Glomerular endothelial cell (primary cell): Measurements from ENCODE around the gene SLC37A1. TPM values are rescaled to one million over a fixed set of nuclear protein-coding genes. Genes with fewer than 3 reads are reported as not detected.
"Not testable (repeated sequence)": the region's sequence is repeated elsewhere in the genome, so short reads cannot be mapped to it uniquely, and the experiment has no call there.

ENCODE experiments used
- DNase-seq: peaks from one replicate; pipeline ENCODE4 v3.0.0-alpha.2; 2011; ENCODE audit warnings: low read depth, low spot score; ENCODE audit errors: extremely low read depth
- total RNA-seq: library from RNA; depleted of rRNA; stranded (reverse); fragments of >200 nt; gene quantifications from 2 replicates; pipeline ENCODE4 v1.2.3, GENCODE V29; 2015

Gene SLC37A1
- total RNA-seq, result 13.6 and 26.8 TPM in 2 replicates

DNA sequence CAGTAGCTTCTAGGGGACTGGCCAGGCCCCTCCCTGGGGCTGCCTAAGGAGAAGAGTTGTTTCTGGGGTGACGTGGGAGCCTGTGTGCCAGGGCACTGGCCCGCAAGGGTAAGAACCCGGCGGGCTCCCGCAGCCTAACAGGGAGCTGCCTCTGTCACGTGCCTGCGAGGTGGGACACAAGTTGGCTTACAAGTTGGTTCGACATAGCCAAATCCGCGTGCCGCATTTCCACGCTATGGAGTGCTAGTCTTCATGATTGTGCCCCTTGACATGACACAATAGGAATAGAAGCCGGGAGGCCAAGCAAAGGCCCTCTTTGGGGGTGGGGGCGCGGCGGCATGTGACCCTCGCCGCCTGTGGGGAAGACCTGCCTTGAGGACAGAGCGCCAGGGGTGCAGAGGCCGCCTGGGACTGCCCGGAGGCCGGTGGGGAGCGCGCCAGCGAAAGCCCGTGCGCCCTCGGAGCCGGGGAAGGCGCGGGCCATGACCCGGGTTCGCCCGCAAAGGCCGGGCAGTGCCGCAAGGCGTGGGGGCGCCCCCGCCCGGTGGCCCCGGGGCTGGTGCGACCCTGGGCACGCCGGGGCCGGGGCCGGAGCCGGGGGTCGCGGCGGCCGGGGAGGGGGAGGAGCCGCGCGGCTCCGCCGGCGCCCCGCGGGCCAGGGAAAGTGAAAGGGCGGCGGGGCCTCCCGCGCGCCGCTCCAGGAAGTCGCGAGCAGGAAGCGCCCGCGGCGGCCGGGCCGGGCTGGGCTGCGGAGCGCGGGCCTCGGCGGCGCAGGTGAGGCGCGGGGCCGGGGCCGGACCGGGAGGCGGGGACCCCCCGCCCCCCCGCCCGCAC is at the start of gene SLC37A1:
TSS of gene SLC37A1 (plus strand) at position 702 of the 834 bp plus-strand sequence. CDS start 4,603 bp downstream, outside the sequence.
- no peak for DNase-seq

DNA sequence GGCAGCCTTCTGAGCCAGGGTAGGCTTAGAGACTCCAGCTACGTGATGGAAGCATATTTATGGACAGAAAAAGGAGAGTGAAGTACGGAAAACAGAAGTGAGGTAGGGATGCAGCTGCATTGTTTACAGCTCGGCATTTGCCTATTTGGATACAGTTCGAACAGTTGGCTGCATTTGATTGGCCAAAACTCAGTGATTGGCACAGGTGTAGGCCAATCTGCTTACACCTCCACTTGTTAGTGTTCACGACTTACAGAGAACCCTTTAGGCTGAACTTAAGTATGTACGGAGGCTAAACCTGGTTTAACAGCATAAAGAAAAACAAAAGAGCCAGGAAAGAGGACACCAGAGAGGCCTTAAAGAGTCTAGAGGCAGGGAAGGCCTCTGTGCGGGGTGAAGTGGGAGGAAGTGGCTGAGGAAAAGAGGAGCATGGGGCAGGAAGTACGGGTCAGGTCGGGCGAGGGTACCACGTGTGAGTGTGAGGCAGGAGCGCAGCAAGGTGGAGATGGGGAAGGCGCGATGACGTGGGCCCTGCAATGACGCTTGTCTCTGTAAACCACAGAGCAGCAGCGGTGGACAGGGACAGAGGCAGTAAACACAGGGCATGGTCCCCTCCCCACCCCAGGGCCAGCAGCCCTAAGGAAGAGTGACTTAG is 49.7 kb upstream of the SLC37A1 start:
- DNase-seq, result peak; percentile 66

DNA sequence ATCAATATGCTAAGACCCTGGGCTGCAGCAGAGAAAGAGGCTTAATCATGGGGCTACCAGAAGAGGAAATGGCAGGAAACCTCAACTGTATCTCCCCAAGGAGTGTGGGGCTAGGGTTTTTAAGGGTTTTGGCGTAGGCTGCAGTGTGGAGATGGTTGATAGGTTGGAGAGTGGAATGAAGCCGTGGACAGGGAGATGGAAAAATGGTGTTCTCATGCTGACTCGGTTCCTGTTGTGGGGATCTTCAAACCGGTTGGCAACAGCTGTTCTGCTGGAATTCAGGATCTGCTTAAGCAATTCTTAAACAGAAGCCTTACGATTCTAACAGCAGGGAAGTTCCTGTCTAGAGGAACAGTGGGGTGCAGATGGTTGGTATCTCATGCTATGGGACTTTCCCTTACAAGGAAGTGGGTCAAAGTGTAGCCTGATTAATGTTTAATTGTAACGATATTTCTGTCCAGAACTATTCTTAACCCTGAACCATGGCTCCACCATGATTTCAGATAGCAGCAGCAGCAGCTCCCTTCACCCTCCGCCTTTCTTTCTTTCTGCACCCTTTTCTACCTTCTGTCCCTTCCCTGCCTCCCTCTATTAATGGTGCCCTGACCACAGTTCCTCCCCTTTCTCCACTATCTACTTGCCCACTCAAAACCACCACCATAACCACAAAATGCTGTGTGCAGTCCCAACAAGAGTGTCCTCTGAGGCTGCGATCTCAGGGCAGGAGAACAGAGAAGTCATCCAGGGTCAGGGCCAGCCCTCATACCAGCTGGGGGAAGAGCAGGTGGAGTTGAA is 48.4 kb upstream of the SLC37A1 start:
- no peak for DNase-seq

DNA sequence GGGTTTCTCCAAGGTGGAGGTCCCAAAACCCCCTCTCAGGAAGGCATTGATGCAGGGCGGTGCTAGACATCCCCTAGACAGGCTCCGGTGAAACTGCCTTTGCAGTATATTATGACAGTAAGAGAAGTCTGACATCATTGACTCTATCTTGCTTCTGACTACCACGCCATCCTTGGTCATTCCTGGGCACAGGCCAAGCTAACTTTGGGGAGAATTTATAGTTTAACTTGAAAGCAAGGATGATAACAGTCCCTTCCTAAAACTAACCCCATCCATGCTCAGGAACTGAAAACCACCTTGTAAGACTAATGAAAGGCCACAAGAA is 47.9 kb upstream of the SLC37A1 start:
- no peak for DNase-seq

DNA sequence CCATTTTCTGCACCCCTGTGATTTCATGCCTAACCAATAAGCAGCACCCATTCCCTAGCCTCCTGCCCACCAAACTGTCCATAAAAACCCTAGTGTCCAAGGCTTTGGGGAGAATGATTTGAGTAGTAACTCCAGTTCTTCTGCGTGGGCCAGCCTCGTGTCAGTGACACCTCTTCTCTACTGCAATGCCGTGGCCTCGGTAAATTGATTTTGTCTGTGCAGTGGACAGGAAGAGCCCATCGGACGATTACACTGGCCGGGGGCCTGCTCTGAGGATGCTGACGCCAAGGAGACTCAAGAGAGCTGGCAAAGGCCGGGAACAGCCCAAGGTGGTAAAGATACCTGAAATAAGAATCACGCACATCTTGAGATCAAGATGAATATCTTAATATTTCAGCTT is 47.0 kb upstream of the SLC37A1 start:
- no peak for DNase-seq

DNA sequence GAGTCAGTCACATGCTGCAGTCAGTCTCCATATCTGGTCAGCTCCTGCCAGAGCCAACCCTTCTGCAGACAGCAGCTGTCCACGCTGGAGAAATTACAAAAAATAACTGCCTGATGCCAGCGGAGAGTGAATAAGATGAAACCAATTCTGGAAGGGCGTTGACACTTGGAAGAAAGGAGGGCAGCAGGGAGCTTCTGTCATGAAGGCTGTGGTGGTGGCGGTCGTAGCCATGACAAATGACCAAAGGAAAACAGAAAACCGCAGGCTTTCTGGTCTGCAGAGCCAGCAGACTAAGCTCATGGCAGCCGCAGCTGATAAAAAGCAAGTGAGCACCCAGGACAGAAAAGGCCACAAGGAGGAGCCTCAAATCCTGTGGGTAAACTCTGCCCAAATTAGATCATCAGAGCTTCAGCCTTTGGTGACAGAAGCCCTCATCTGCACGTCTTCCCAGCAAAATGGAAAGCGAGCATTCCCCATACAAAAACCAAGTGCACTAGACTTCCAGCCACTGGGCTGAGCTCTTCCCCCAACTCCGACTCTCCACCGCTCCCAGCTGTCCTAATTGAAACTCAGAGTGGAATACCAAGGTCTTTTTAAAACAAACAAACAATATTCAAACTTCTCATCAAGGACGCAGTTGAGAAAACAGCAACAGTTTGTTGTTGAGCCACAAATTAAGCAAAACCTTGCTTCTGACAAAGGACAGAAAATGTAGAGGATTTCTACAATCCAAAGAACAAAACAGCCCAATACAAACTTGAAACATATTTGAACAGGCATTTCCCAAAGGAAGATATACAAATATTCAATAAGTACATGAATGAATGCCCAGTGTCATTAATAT is 46.3 kb upstream of the SLC37A1 start:
- no peak for DNase-seq

DNA sequence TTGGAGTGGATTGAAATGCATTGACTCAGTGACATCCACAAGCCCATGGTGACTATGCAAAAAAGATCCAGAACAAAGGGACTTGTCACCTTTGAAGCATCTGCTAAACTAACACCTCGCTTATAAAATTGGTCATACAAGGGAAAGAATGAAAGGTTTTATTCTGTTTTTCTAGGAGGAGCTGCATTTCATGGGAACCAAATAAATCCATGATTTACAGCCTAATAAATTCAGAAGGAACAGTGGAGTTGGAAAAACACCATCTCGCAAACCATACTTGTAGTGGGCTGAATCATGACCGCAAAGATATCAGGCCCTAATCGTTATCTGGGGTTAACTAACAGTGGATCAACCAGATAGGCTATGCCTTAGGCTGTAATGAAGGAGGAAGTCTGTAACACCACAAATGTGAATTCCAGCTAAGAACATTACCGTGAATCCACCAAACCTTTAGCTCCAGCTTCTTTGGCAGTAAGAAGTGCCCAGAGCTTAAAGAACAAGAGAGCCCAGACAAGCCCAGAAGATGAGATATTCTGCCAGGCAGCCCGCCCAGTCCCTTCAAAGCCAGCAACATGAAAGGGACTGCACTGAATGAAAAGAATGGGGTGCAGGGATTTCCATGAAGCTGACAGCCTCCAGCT is 45.0 kb upstream of the SLC37A1 start:
- no peak for DNase-seq

DNA sequence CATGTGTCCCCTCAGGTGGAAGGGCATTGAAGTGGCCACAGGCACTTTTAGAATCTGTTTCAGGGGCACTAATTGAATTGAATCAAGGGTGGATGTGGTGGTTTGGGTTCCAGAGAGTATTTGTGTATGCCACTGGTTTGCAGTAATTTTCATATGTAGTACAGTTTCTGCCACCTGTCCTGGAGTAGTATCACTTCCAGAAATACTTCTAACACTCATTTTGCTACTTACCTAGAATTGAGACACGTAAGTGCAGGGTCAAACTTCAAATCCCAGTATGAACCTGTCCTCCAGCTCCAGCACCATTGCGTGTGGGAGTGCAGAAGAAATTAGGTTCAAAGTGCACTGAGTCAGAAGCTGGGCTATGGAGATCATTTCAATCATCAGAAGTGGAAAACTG is 44.4 kb upstream of the SLC37A1 start:
- no peak for DNase-seq

DNA sequence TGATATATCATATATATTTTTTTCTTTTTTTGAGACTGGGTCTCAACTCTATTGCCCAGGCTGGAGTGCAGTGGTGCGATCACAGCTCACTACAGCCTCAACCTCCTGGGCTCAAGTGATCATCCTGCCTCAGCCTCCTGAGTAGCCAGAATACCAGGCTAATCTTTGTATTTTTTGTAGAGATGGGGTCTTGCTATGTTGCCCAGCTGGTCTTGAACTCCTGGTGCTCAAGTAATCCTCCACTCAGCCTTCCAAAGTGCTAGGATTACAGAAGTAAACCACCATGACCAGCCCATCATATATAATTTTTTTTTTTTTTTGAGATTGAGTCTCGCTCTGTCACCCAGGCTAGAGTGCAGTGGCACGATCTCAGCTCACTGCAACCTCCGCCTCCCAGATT is 43.9 kb upstream of the SLC37A1 start:
- DNase-seq, result not testable (repeated sequence)

DNA sequence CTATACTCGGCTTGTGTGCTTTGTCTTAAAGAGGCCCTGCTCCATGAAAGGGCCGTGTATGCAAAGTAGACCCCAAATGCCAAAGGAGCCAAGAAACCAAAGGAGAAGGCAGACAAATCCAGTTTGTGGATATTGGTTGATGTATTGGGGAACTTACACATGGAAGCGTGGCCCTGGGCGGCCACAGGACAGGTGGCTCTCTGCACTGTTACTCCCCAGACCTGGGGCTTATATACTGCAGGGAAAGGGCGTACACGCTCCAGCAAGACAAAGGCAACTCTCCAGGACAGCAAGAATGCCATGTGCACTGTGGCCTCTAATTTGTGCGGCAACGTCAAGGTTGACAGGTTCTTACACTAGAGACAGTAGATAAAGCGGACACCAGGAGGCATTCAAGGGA is 42.4 kb upstream of the SLC37A1 start:
- DNase-seq, result no peak

DNA sequence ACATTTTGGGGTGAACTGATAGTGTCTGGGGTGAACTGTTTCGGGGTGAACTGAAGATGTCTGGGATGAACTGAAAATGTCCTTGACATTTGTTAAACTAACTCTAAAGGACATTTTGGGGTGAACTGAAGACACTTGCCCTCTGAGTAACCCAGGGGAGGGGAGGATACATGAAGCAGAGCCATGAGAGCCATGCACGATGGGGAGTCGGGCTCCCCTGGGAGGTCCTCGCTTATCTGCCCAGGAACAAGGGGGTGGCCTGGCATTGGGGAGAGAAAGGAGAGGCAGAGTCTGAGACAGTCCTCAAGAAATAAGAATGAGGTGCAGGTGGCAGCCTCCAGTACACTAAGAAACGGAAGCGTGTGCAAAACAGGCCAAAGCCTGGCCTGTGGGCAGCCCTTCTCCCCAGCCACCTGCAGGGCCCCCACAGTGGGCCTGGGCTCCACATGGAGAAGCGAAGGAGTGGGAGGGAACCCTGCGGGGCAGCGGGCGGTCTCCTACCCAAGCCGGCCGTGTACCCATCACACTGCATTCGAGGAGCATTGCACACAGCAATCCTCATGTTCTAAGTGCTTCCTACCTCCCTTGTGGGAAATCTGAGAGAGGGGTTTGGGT is 41.8 kb upstream of the SLC37A1 start:
- no peak for DNase-seq

DNA sequence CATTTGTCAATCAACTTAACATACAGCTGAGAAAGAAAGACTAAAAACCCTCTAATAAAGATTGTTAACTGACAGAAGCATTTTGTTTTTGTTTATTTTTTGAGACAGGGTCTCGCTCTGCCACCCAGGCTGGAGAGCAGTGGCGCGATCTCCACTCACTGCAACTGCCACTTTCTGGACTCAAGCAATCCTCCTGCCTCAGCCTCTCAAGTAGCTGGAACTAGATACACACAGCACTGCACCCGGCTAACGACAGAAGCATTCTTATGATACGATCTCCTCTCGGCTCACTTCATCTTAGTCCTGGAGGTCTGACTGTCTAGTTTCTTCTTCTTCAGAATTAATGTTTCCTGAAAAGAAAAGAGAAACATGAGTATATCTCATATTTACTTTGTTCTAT is 41.1 kb upstream of the SLC37A1 start:
- no peak for DNase-seq

DNA sequence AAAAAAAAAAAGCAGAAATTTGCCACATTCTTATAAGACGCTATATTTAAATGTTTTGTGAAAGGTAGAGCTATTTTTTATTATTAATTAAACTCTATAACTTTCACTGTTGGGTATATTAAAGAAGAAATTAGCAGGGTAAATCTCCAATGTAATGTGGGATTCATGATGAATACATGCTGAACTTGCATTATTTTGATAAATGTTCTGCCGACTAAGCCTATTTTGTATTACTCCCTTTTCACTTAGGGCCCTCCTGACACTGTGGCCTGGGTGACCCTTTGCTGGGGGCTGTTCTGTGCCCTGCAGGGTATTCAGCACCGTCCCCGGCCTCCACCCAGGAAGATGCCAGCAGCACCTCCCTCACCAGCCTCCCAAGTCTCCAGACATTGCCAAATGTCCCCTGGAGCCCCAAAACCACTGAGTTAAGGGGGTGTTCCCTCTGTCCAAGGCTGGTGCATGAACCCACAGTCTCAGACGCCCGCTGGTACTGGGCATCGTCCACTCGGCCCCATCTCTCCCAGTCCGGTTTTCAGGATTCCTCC is 40.1 kb upstream of the SLC37A1 start:
- DNase-seq, result no peak

DNA sequence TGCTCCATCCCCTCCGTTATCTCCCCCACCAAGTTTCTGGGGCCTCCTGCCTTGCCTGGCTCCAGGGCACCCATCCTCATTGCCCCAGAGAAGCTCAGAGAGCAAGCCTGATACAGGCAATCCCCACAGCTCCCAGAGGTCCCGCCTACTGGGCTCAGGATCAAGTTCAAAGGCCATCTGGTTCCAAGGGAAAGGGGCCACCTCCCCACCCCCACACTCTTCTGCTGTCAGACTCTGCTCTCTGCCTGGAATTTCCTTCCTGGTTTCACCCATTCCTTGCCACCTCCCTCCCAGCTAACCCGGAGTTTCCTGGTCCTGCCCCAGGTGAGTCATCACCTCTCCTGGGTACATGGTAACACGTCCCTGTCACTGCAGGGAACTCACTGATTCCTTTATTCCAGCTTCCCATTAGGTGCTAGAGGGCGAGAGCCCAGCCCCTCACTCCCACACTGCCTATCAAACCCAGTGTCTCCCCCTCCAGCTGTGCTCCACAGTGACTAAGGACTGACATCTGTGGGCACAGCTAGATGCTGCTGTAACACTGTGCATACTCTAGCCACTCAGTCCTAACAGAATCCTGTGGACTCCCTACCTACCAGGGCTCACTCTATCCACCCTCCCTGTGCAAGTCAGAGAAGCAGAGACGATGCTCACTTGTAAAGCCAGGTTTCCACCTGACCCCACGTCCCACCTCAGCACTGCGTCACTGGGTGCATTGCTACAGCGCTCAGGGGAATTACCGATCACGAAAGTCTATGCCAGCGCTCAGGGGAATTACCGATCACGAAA is 39.4 kb upstream of the SLC37A1 start:
- DNase-seq, result no peak

DNA sequence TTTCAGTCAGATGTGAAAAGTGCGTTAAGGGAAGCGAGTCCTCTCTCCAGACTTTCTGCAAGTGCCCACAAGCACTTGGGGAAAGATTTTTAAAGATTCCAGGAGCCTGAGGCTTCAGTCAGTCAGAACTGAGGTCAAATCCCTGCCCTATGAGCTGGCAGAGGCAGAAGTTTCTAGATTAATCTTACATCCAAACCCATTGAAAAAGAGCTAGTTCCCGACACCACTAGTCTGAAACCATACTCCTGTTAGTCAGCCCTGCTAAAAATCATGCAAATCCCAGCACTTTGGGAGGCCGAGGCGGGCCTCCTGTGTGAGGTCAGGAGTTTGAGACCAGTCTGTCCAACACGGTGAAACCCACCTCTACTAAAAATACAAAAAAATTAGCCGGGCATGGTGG is 38.6 kb upstream of the SLC37A1 start:
- no peak for DNase-seq

DNA sequence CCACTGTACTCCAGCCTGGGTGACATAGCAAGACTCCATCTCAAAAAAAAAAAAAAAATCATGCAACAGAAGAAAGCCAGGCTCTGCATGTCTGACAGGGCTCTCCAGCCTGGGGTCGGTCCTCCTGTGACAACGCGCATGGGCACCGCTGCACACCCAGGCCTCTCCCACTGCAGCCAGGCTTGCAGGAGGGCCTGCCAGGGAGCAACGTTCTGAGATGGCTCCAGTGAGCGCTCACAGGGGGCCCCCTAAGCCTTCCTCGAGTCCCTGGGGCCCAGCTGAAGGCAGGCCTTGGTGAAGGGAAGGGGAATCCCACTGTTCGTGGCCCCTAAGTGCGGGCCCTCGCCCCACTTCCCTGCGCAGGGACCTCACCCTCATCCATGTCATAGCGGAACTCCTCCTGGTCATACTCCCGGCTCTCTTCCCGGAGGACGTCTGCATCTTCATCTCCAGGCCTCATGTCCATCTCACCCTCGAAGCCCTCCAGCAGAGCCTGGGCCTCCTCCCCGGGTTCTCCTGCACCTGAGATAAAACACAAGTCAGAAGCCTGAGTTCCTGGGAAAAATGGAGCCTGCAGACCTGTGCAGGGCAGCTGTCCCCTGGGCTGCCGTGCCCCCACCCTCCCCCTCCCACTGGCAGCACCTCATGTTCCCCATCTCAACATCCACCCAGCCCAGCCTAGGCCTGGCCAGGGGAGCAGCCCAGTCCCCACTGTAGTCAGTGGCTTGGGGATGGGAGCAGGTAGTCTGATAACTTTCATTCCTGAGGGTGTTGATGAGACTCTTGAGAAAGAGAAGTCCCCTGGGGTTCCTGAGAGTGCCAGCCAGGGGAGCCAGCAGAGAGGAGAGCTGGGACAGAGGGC is 37.9 kb upstream of the SLC37A1 start:
- DNase-seq, result no peak

DNA sequence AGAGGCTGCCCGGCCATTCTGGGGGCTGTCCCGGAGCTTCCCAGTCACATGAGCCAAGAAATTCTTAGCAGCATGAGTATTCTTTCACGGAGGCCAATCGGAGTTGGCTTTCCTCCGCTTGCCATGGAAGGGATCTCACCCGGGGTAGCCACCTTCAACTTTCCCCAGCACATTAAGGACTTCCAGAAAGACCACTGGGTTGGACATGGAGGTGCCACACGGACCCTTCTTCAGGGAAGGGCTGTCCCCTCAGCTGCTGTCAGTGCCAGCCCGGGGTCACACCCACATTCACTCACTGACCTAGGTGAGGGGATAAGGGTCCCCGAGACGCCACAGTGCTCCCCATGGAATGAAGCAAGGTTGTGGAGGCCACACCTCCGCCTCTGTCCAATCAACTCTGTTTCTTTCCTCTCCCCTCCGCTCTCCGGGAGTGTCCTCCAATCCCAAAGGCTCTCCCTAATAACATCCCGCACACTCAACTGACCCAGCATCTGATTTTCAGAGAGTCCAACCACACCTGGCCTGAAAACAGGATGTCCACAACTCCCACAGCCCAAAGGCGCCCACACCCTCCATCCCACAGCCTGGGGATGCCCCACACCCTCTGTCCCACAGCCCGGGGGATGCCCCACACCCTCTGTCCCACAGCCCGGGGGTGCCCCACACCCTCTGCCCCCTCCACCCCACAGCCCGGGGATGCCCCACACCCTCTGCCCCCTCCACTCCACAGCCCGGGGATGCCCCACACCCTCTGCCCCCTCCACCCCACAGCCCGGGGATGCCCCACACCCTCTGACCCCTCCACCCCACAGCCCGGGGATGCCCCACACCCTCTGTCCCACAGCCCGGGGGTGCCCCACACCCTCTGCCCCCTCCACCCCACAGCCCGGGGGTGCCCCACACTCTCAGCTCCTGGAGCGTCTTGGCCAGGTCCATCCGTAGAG is 37.0 kb upstream of the SLC37A1 start:
- DNase-seq, result no peak
